Stimulated activated CD8-positive, alpha-beta memory T cell treated with anti-CD3 and anti-CD28 coated beads, Interleukin-4, amount 100 ng/mL, for 4 hours (primary cell): ENCODE results near the gene RBPJ.
"Not testable (repeated sequence)": the region's sequence is repeated elsewhere in the genome, so short reads cannot be mapped to it uniquely, and the experiment has no call there.

Experiments
- DNase-seq, 2 donors: peaks; one replicate each; pipeline ENCODE4 v3.0.0-alpha.2; 2020; ENCODE audit warnings: low read depth in 2 of 2, low spot score in 1 of 2

RBPJ gene

GRCh38 chr4:26334366-26334765, 13.6 kb downstream of the RBPJ start:
- no peak for DNase-seq

DNA sequence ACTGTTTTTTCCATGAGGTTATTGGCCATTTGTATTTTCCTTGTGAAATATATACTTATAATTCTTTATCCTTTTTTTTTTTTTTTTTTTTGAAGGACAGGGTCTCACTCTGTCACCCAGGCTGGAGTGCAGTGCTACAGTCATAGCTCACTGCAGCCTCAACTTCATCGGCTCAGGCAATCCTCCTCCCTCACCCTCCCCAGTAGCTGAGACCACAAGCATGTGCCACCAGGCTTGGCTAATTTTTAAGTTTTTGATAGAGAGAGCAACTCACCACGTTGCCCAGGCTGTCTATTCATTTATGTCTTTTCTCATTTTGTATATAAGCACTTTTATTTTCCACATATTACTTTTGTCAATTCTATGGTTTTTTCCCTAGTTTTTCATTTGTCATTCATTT, 16.8 kb downstream of the RBPJ start:
- no peak for DNase-seq

DNA sequence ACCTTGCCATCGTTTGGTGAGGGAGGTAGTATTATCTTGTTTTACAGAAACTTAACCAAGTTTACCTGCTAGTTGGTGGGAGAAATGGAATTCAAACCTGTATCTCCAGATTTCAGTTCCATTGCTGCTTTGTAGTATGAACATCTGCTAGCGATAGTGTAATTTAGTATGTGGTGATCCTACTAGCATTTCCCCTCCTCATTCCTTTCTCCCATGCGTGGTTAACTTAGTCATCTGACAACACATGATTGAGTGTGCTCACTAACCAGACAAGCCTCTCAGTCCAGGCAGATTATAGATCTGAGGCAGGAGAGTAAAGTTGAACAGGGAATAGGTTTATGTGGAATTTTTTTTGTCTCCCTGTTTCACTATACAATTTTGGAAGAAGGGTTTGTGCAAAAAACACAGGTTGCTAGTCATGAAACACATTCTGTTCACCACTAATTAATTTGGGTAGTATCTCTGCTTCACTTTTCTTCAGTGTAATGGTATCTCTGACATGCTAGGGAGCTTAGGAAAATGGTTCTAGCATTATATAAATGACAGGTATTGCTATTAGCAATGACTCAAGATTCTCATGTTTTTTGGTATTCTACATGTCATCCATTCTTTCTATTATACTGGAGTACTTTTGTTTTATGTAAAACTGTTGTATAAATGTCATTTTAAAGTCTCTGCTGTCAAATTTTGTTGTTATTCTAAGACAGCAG, 21.7 kb downstream of the RBPJ start:
- DNase-seq, result no peak

DNA sequence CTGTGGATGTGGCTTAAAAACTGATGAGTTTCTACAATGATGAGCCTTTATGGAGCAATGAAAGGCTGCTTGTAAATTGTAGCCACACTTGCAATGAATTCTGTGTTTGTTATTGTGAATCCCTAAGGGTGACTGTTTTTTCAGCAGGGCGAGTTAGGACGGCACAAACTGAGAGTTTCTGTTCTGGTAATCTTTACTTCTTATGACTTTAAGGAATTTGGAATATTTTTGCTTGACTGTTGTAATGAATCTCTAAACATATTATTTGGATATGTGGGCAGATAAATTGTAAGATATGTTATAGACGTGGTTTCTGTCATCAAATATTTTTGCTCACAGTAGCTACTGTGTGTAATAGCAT, 22.2 kb downstream of the RBPJ start:
- DNase-seq, result no peak

GRCh38 chr4:26344901-26345564, 24.2 kb downstream of the RBPJ start:
- DNase-seq, result no peak

DNA sequence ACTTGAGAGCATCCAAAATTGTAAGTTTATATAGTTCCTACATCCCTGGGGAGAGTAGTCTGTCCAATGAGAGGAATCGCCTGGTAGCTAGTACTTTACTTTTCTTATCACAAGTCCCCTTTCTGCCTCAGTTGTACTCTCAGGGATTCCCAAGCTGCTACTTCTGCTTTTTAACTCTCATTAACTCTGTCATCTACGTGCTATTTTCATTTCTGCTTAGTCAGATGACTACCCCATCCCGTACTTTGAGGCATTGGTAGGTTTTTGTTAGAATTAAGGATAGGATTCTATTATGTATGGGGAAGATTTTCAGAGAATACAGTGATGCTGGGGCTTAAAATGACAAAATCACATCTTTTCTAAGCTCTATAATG, 24.7 kb downstream of the RBPJ start:
- no peak for DNase-seq

- no peak for DNase-seq
Observed at GRCh38 chr4:26346203-26346620, 25.4 kb downstream of the RBPJ start.

- no peak for DNase-seq
Observed at GRCh38 chr4:26349496-26349895, 28.7 kb downstream of the RBPJ start.

DNA sequence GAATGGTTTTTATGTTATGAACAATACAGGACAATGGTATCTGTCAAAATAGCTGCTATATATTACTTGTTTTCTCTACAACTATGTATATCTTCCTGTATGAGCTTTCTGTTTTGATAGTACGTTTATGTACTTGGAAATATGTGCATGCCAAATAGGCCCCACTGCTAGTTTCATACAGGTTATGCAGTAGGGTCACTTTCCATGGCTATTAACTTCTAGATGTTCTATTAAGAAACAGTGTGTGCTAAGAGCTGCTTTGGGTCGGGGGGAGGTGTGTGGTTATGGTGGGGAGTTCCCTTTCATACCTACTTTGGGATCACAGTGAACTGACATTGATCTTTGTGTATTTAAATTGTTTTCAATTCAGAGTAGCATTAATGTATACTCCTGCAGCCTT, 30.9 kb downstream of the RBPJ start:
- DNase-seq, result no peak

GRCh38 chr4:26354491-26354890, 33.7 kb downstream of the RBPJ start:
- DNase-seq, result no peak

GRCh38 chr4:26355392-26356052, 34.7 kb downstream of the RBPJ start:
- DNase-seq, result no peak

- no peak for DNase-seq
Observed at GRCh38 chr4:26356081-26356501, 35.3 kb downstream of the RBPJ start.

- not testable (repeated sequence) for DNase-seq
Observed at GRCh38 chr4:26359521-26359920, 38.7 kb downstream of the RBPJ start.

DNA sequence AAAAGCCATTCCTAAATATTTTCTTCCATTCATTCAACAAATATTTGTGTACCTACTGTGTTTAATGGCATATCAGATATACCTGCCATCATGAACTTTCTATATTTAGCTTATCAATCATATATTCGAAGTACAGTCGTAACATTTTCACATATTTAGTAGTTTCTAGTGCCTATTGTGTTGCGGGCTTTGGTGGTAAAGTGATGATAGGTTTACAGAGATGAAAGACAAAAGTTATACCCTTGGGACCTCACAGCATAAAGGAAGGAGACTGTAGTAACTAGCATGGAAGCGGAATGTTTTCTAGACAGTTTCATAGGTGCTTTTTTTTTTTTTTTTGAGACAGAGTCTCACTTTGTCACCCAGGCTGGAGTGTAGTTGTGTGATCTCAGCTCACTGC, 39.5 kb downstream of the RBPJ start:
- no peak for DNase-seq

DNA sequence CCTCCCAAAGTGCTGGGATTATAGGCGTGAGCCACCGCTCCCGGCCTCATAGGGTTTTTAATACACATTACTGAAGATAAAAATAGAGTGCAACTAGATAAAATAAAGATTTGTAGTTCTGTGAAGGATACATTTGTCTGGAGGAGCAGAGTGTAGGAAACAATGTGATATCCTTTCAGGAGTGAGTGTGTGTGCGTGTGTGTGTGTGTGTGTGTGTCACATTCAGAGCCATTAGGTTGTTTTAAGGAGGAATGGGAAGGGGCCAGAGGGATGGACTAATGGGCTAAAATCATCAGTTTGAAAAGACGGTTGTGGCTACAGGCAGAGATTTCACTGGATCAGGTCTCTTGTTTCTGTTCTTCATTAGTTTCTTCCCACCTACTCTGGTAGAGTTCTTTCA, 40.0 kb downstream of the RBPJ start:
- no peak for DNase-seq

GRCh38 chr4:26361297-26361696, 40.5 kb downstream of the RBPJ start:
- no peak for DNase-seq

GRCh38 chr4:26362745-26363439, 42.1 kb downstream of the RBPJ start:
- DNase-seq, result no peak

- no peak for DNase-seq
Observed at GRCh38 chr4:26365537-26366150, 44.8 kb downstream of the RBPJ start.

DNA sequence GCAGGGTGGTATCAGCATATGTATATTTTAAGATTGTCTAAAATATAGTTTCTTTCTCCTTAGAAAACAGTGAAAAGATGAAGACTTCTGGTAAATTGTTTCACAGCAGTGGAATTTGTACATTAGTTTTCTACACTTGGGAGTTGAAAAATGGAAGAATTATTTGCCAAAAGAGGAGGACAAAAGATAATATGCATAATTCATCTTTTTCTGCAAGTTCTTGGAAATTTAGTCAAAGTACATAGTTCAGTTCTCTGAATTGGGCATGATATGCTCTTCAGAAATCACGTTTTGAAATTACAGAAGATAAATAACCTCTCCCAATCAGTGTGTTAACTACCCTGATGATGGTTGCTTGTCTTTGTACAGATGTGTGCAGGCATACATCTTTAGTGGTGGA, 47.0 kb downstream of the RBPJ start:
- no peak for DNase-seq

GRCh38 chr4:26368685-26369084, 47.9 kb downstream of the RBPJ start:
- no peak for DNase-seq

DNA sequence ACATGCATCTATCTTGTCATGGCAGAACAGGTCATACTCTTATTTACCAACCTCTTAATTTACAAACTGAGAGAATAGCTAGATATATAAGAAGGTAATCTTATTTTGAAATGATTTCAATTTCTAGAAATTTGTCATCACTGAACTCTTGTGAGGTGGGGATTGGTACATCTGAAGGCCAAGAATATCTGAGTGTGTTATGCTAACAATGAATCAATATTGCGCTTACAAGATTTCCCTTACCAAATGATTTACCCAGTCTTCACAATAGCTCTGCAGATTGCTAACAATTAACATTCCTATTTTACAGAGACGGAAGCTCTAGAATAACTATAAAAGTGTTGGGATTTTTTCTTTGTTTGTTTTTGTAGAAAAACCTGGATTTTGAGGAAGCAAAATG, 48.3 kb downstream of the RBPJ start:
- no peak for DNase-seq

DNA sequence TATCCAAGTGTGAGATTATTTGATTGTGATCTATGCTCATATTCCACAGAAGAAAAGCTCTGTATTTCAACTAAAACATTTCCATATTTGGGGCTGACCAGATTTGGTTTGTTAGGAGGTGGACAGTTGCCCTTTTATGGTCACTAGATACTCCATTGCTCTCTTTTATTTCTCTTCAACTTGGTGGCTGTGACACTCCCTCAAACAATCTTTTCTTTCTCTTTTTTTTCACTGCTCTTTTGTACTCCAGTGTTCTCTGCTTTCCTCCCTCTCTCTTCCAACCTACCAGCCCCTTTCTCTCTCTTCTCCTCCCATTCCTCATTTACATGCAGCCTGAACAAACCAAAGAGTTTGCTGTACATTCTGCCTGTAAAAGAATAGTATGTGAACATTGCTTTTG, 48.8 kb downstream of the RBPJ start:
- DNase-seq, result no peak
